Suppressor macrophage (primary cell): ENCODE measurements around the gene SUPT3H.
A peak's percentile ranks its signal among the peaks of the same experiment; 100 is the strongest.

Experiments
- DNase-seq, 4 experiments: peaks; one replicate each; pipeline ENCODE4 v3.0.0-alpha.2; 2020 to 2022

The SUPT3H gene

DNA sequence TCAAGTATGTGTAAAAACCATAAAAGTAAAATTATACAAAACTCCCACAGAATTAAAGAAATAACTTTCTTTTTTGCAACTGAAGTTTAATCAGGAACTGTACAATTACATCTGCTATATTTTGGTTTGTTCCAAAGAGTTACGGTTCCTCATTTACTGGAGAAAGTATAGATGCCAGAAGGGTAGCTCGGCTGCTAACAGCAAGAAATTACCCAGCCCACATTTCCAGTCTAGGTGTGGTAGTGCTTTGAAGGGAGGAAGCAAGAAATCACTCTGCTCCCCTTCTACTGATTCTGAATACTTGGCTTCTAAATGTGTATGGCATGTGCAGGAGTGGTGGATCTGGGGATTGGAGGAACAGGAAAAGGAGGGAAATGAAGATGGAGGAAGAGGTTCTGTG is 549.0 kb downstream of the SUPT3H start:
- peak; percentile 5 to 51 (median 36) for DNase-seq

DNA sequence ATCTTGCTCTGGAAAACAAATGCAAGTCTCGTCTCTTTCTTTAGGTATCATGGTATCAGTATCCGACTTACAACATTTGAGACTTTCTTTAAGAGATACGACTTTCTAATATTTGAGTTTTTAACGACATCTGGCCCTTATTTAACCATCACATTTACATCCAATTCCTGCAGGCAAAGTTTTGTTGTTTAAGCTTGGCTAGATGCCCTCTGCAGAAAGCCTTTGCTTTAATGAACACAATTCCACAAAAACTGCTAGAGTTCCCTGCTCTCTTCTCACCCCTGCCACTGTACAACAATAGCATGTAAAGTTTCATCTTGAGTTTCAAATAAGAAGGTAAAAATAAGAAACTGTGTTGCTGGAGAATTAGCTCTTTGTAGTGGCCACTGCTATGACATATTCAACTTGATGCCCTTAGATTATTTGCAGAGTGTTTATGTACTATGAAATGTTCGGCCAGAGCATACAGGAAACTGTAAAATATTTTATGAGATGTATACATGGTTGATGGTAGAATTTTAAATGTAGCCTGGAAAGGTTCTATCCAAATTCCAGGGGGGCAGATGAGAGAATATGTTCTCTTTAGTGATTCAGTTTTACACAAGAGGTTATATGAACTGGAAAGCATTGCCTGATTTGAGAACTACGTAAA is 551.6 kb downstream of the SUPT3H start:
- DNase-seq: no peak

DNA sequence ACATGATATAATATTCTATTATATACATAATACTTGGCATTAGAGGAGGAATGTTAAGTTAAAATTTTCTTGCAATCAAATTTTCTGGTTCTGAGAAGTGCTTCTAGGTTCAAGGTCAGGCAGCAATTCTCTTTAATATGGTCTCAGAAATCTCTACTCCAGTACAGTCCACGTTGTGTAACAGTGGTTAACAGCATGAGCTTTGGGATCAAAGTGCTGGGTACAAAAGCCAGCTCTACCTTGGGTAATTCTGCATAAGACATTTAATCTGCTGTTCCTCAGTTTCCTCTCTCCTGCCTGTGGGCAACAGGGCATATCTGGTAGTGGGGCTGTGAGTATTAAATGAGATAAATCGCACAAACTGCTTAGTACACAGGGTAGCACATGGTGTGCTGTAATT is 552.5 kb downstream of the SUPT3H start:
- no peak for DNase-seq

DNA sequence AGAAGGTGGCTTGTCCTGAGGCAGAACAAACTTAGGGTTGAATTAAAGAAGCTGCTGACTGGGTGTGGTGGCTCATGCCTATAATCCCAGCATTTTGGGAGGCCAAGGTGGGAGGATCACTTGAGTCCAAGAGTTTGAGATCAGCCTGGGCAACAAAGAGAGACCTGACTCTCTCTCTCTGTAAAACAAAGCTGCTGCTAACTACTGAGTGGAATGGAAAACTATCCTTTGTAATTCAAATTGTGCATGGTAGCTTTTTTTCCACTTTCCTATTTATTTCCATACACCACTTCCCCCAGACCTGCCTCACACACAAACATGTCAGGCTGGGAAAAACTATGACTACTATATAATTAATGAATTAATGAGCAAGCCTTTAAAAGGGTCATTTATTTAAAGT is 553.2 kb downstream of the SUPT3H start:
- no peak for DNase-seq

- DNase-seq: no peak
These were observed 557.0 kb downstream of the SUPT3H start for GRCh38 chr6:44820759-44821158.

DNA sequence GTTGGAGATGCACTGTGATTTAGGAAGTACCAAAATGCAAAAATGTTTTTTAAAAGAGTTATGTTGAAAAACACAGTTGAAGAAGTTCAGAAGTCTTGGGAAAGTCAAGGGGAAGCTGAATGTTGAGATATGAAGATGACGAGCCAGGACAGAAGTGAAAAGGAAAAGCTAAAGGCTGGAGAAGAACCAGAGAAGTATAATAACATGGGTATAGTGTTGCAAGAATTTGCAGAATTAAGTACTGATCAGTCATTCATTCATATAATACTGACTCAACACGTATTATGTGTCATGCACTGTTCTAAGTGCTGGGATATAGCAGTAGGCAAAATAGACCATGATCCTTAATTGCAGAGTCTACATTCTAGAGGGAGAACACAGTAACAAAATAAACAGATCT is 557.4 kb downstream of the SUPT3H start:
- DNase-seq: peak in 3 of 4 experiments; percentile 44 to 60 (median 58)

- no peak for DNase-seq
These were observed 566.3 kb downstream of the SUPT3H start for GRCh38 chr6:44811456-44811855.

GRCh38 chr6:44809258-44809657 is 568.5 kb downstream of the SUPT3H start:
- peak; percentile 12 to 61 (median 33) for DNase-seq

DNA sequence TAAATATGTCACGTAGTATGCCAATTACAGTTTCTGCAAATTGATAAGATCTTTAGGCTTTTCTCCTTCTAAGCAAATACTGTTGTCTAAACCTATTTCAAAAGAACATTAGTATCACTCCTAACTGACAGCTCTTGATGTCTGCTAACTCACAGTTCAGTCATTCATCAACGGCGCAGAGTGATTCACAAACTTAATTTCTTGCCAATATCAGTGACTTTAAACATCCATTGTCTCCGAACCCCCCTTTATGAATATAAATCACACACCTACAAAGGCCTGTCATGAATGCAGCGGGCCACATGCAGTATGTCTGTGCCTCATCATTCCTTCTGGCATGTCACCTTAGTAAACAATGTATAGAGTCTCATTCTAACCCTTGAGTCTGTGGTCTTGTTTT is 569.6 kb downstream of the SUPT3H start:
- no peak for DNase-seq

- no peak for DNase-seq
These were observed 571.1 kb downstream of the SUPT3H start for GRCh38 chr6:44806656-44807055.

DNA sequence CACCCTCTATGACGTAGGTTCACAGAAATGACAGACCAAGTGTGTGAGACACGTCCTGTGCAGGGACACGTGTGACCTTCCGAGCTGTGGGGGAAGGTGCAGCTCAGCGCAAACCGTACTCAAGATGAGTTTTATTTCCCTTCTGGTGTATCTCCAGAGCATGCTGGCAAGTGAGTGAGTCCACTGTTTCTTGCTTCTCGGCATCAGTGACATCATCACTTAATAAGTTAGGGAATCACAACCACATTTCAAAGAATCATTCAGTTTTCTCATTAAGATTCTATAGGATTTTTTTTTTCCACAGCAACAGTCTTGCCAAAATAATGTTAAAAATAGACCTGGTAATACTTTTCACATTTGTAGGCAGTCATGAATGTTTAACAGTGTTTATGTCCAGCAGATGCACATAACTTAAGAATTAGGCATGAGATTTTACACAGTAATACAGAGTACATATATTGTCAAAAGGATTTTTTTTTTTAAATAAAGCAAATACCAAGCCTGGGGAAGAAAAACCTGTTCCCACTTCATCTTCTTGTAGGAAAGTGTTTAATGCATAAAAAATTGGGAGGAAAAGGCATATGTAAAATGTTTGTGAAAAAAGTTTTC is 572.4 kb downstream of the SUPT3H start:
- no peak for DNase-seq

- DNase-seq: no peak
These were observed 573.1 kb downstream of the SUPT3H start for GRCh38 chr6:44804546-44805159.

DNA sequence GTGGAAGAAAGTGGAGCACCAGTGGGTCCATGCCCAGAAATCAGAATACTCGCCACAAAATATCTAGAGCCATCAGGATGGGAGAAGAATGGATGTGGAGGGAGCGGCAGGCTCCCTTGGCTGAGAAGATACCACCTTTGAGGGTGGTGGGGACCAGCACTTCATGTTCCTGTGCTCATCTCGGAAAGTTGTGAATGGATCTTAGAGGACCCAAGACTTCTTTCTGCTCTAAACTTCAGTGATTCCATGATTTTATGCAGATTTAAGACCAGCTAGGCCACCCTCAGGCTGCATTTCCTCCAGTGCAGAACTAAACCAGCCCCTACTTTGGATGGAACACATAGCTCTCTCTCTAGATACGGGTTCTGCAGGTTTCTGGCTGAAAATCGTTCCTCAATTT is 573.7 kb downstream of the SUPT3H start:
- no peak for DNase-seq

DNA sequence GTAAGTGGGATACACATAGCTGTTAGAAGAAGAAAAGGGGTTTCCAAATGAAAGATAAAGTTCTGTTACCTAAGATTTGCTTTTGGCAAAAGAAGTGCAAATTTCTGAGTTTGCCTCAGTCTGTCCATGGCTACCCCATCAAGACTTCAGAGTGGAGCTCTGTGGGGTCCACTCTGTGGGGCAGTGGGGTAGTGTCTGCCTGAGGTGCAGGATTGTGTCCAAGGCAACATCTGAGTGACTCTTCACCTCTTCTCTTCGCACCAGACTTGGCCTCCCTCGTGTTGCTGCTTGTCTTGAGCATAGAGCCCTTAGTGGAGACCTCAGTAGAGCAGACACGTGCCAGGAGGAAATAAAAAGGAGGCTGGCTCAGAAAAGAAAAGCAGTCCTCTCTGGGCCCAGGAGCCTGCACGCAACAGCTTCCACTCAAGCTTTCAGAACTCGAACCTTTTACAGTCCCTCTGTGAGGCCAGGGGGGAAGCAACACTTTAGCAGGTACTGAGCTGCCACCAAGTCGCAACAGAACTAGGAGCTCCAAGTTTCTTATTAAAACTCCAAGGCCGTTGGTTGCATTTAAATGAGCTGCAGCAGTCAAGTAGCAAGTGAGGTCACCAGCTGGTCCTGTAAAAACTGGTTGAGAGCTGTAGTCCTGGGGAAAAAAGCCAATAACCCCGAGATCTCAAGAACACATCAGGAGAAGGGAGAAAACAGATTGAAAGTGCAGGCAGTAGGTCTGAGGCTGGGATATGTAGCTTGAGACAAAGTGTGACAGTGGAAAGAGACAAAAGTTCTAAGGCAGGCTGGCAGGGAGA is 576.7 kb downstream of the SUPT3H start:
- no peak for DNase-seq

- peak in 2 of 4 experiments; percentile 9 to 21 for DNase-seq
These were observed 577.5 kb downstream of the SUPT3H start for GRCh38 chr6:44800171-44800783.

DNA sequence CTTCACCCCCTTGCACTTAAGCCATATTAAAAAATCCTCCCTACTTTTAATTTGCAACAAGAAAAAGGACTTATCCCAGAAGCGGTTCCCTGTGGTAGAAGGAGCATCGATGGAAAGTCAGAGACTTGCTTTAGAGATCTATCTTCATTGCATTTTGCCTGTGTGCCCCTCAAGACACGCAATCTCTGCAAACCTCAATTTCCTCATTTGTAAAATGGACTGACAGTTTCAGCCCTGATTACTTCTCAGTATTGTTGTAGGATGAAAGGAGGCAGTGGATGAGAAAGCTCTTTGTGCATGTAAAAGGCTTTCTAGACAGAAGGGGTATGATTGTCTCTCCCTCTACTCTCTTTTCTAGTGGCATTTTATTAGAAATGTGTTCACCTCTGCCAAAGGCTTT is 580.0 kb downstream of the SUPT3H start:
- peak in 3 of 4 experiments; percentile 31 to 60 (median 45) for DNase-seq

- DNase-seq: no peak
These were observed 582.4 kb downstream of the SUPT3H start for GRCh38 chr6:44795326-44795725.

GRCh38 chr6:44789806-44790205 is 587.9 kb downstream of the SUPT3H start:
- no peak for DNase-seq

DNA sequence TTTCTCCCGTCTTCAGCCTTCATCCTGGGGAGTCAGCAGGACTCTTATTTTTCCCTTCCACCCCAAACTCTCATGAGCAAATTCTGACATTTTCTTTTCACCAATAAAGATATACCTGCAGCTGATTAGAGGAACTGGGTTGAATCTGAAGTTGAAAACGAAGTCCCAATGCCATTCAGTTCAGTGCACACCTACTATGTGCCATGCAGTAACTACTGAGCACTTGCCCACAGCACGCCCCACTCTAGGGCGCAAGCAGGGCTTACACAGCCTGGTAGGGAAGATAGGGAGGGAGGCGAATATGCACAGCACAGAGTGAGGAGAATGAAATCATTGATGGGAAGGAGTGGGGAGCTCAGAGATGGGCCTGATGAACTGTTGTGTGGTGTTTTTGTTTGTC is 588.7 kb downstream of the SUPT3H start:
- no peak for DNase-seq

DNA sequence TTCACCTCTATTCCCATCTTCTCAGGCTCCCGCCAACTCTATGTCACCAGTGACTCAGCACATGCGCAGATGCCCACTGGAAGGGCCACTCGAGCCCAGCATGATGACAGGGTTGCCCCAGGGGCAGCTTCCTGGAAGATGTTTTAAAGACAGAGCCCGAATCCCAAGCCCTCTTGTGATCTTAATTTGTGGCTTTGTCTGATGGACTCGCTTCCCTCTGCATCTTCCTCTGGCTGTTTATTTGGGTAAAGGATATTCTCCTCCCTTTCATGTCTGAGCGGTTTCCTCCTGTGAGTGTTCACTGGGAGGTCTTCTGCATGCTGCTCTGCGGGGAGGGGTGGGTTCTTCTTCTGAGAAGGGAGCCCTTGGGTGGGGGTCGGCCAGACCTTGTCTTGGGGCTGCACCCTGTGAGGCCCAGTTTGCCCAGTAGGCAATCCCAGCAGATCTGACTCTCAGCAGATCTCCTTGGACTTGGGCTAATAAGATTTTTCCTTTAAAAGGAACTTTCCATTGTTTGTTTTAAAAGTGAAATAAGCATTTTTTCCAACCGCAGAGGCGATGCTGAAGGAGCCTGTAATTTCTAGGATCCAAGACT is 589.2 kb downstream of the SUPT3H start:
- DNase-seq: no peak

DNA sequence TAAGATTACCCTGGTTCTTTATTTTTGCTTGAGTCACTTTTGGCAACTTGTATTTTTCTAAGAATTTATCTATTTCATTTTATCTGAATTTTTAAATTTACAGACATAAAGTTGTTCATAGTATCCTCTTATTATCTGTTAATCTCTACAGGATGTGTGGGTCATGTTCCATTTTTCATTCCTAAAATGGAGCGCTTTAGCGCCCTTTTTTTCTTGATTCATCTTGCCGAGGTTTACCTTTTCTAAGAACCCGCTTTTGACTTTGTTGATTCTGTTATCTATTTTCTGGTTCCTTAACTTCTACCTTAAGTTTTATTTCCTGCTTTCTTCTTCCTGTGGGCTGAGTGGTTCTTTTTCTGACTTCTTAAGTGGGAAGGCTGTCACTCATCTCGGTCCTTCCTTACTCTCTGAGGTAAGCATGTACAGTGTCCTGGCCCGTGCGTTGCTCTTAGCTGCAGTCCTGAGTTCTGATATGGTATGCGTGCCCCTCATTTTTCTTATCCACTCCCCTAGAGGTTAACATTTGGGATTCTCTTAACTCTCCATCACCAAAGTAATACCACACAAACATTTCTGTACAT is 590.4 kb downstream of the SUPT3H start:
- DNase-seq: no peak

- DNase-seq: no peak
These were observed 592.6 kb downstream of the SUPT3H start for GRCh38 chr6:44785130-44785529.
